Vagina (tissue), 2 donors: ENCODE measurements around the gene CREM. TPM values are rescaled to one million over a fixed set of nuclear protein-coding genes. Genes with fewer than 3 reads are reported as not detected.

Experiments
- DNase-seq, 2 donors: peaks; one replicate each; pipeline ENCODE4 v3.0.0-alpha.2; 2017; ENCODE audit errors: extremely low spot score in 2 of 2
- H3K27ac ChIP-seq: fragments of 200-600 bp; sonication (generic); one replicate; pipeline ENCODE4 v1.5.1; 2019
- H3K27me3 ChIP-seq: fragments of 200-600 bp; sonication (generic); one replicate; pipeline ENCODE4 v1.5.1; 2019
- H3K36me3 ChIP-seq, 2 donors: fragments of 200-600 bp; sonication (generic); one replicate each; pipeline ENCODE4 v1.5.1; 2017 to 2019
- H3K4me1 ChIP-seq: fragments of 200-600 bp; sonication (generic); one replicate; pipeline ENCODE4 v1.5.1; 2019
- H3K4me3 ChIP-seq, 2 donors: fragments of 200-600 bp; sonication (generic); 1 replicate in 1 of 2; 2 replicates in 1 of 2; pipeline ENCODE4 v1.5.1; 2016 to 2019
- H3K9me3 ChIP-seq: fragments of 200-600 bp; sonication (generic); one replicate; pipeline ENCODE4 v1.5.1; 2019
- POLR2A ChIP-seq, 2 donors: fragments of 450-650 bp; IDR thresholded peaks; one replicate each; pipeline ENCODE4 v1.6.1; 2017; ENCODE audit warnings: antibody characterized with exemption in 2 of 2, mild to moderate bottlenecking in 2 of 2, moderate library complexity in 2 of 2
- POLR2AphosphoS5 ChIP-seq, 2 donors: sonication (generic); formaldehyde crosslinking; IDR thresholded peaks; one replicate each; pipeline ENCODE4 v1.9.0; 2017; ENCODE audit warnings: antibody characterized with exemption in 2 of 2, mild to moderate bottlenecking in 2 of 2, low read depth in 1 of 2; ENCODE audit not compliant: insufficient read depth in 1 of 2
- intact Hi-C: fragments of 100-400 bp; cut with DNase I; formaldehyde crosslinking; loops from one replicate; pipeline ENCODE4 v1.15.1; 2023
- total RNA-seq: library from RNA; depleted of rRNA; stranded (reverse); fragments of >200 nt; gene quantifications from one replicate; pipeline ENCODE4 v1.2.3, GENCODE V29; 2016
- TF ChIP-seq, protein P1 (sequence below), 3 experiments: fragments of 450-650 bp in 2 of 3; fragments of 200-600 bp in 1 of 3; sonication (generic) in 1 of 3; IDR thresholded peaks; one replicate each; pipeline ENCODE4 v1.5.1; 2017 to 2019; ENCODE audit warnings: antibody characterized with exemption in 3 of 3, mild to moderate bottlenecking in 2 of 3, moderate library complexity in 2 of 3

The CREM gene
- total RNA-seq, 1 donor from 2014 or later, result 32.9 TPM

- H3K4me1 ChIP-seq, result no peaks in the 10 kb centered on the region
- no peak for DNase-seq
- H3K27ac ChIP-seq, result peak overlapping the region; percentile 56
- H3K27me3 ChIP-seq, result no peaks in the 10 kb centered on the region
- no peaks in the 10 kb centered on the region for H3K9me3 ChIP-seq
- no peak overlapping the region for H3K4me3 ChIP-seq
- no peaks in the 10 kb centered on the region for H3K36me3 ChIP-seq
- intact Hi-C loops, result no loop called here
- TF ChIP-seq POLR2A (IDR thresholded peaks at IDR 0.05) (no peak), POLR2AphosphoS5 (IDR thresholded peaks at IDR 0.05; ENCODE audit: insufficient read depth in 1 of 2, low read depth in 1 of 2) (no peak)
- TF ChIP-seq, protein P1, sequence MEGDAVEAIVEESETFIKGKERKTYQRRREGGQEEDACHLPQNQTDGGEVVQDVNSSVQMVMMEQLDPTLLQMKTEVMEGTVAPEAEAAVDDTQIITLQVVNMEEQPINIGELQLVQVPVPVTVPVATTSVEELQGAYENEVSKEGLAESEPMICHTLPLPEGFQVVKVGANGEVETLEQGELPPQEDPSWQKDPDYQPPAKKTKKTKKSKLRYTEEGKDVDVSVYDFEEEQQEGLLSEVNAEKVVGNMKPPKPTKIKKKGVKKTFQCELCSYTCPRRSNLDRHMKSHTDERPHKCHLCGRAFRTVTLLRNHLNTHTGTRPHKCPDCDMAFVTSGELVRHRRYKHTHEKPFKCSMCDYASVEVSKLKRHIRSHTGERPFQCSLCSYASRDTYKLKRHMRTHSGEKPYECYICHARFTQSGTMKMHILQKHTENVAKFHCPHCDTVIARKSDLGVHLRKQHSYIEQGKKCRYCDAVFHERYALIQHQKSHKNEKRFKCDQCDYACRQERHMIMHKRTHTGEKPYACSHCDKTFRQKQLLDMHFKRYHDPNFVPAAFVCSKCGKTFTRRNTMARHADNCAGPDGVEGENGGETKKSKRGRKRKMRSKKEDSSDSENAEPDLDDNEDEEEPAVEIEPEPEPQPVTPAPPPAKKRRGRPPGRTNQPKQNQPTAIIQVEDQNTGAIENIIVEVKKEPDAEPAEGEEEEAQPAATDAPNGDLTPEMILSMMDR (IDR thresholded peaks at IDR 0.05), result no peak
Observed at GRCh38 chr10:35172574-35172973, 45.9 kb downstream of the CREM start.

- DNase-seq, result no peak
Observed at GRCh38 chr10:35178331-35178730, 51.7 kb downstream of the CREM start.

DNA sequence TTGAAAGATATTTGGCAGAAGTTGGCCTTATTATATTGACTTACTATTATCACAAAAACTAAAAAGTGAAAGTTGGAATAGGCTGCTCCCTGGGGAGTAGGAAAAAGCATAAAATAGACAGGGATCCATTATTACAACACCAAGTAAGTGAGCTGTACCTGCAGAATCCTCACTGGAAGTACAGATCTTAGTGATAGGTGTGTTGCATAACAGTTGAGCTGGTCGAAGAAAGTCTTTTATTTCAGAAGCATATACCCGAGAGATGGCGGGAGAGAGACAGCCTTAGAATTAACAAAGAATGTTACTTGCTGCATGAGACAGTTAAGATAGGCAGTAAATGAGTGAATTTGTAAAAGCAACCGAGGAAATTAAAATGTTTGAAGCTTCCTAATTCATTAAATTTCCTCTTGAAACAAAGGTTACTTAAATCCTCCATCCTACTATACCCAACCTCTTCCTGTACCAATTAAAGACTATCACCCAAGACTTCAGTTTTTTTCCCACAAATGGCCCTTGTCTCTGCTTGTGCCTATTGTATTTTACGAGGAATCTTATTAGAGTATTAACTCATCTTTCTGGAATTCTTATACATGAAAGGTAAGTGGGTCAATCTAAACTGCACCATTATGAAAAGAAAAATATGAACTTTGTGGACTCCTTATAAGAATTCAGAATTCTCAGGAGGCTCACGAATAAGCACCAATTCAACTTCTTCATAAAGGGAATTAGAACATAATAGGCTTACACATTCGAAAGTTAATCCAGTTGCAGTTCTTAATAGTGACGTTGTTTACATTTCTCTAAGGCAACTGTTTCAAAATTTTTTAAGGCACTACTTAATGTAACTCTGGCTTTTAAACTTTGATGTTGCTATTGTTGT lies 56.2 kb downstream of the CREM start:
- H3K27ac ChIP-seq, result no peak overlapping the region
- H3K4me3 ChIP-seq, result no peak overlapping the region
- H3K9me3 ChIP-seq, result no peaks in the 10 kb centered on the region
- H3K27me3 ChIP-seq, result no peaks in the 10 kb centered on the region
- no peak for DNase-seq
- no peaks in the 10 kb centered on the region for H3K36me3 ChIP-seq
- TF ChIP-seq POLR2A (IDR thresholded peaks at IDR 0.05) (no peak), POLR2AphosphoS5 (IDR thresholded peaks at IDR 0.05; ENCODE audit: insufficient read depth in 1 of 2, low read depth in 1 of 2) (no peak)
- TF ChIP-seq, protein P1 (IDR thresholded peaks at IDR 0.05), result no peak
- intact Hi-C loops, result no loop called here
- peaks cover 4% of the 10 kb centered on the region for H3K4me1 ChIP-seq

More at GRCh38 chr10:35178331-35178730, 51.7 kb downstream of the CREM start:
- H3K4me1 ChIP-seq, result no peaks in the 10 kb centered on the region
- TF ChIP-seq, protein P1 (IDR thresholded peaks at IDR 0.05), result no peak
- TF ChIP-seq POLR2AphosphoS5 (IDR thresholded peaks at IDR 0.05; ENCODE audit: insufficient read depth in 1 of 2, low read depth in 1 of 2) (no peak), POLR2A (IDR thresholded peaks at IDR 0.05) (no peak)
- H3K9me3 ChIP-seq, result no peaks in the 10 kb centered on the region
- H3K27ac ChIP-seq, result no peak overlapping the region
- no peak overlapping the region for H3K4me3 ChIP-seq
- intact Hi-C loops, result no loop called here
- no peaks in the 10 kb centered on the region for H3K36me3 ChIP-seq
- no peaks in the 10 kb centered on the region for H3K27me3 ChIP-seq

GRCh38 chr10:35184527-35185171 lies 58.0 kb downstream of the CREM start:
- H3K27me3 ChIP-seq, result no peaks in the 10 kb centered on the region
- H3K4me3 ChIP-seq, result no peak overlapping the region
- no peak for DNase-seq
- no peaks in the 10 kb centered on the region for H3K9me3 ChIP-seq
- H3K36me3 ChIP-seq, result no peaks in the 10 kb centered on the region
- H3K4me1 ChIP-seq, result peaks cover 4% of the 10 kb centered on the region
- intact Hi-C loops, result no loop called here
- TF ChIP-seq POLR2A (IDR thresholded peaks at IDR 0.05) (no peak), POLR2AphosphoS5 (IDR thresholded peaks at IDR 0.05; ENCODE audit: insufficient read depth in 1 of 2, low read depth in 1 of 2) (no peak)
- TF ChIP-seq, protein P1 (IDR thresholded peaks at IDR 0.05), result no peak
- peak overlapping the region; percentile 20 for H3K27ac ChIP-seq
